GM19452 (cell line): ENCODE results near the gene CLEC1A.

Experiments
- ATAC-seq: cut with Tn5 transposase; IDR thresholded peaks from one replicate; pipeline ENCODE4 v1.9.1; 2021; ENCODE audit not compliant: unreplicated experiment

CLEC1A gene

DNA sequence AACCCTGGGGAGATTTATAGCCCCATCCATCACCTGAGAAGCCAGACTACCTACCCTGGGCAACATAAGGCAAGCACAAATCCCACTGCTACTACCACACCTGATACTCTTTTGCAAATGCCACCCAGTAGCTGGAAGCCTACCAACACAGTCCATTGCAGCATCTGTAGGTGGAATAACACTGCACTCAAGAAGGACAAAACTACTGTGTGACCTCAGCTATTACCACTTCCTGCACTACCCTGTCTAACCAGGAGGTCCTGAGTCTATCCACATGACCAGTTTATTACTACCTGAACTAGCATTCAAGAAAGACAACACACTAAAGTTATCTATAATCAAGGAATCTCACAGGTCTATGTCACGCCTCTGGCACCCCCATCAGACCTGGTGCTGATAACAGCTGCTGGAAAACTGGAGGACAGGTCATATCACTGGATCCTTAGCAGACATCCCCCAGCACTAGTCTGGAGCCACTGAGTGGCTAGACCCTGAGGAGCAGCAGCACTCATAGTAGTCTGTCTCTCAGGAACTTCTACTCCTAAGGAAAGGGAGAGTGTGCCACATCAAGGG is 2.9 kb upstream of the CLEC1A start:
- ATAC-seq: no peak

GRCh38 chr12:10101042-10101579 is 2.3 kb upstream of the CLEC1A start:
- no peak for ATAC-seq

DNA sequence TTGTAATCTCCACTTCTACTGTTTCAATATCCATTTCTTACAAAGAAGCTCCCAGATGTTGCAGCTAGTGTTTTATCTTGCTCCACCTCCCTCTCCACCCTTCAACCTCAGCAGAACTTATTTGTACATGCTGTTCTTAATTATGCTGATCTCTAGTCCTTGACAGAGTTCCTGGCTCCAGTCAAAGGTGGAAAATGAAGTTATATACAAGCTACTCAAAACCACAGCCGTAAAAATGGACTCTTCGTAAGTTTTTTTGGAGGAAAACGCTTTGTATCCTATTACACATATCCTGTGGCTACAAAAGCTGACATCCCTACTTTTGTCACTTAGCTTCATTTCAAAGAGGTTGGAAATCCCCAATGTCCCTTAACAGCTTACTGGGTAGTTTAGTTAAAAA is 1.3 kb downstream of the CLEC1A start:
- no peak for ATAC-seq

DNA sequence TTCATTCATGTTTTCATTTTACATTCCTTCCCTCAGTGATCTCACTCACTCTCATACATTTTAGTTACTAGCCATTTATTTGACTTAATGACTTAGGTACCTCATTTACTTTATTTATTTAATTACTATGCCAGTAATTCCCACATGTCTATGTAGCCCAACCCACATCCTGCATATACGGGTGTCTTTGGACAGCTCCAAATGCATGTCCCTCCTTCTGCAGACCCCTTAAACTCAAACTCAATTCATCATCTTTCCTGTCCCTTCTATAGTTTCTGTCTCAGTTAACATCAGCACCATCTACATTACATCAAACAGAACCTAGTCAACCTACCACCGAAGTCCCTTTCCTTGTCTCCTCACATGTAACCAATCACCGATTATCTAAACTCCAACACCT is 2.8 kb downstream of the CLEC1A start:
- ATAC-seq: no peak

DNA sequence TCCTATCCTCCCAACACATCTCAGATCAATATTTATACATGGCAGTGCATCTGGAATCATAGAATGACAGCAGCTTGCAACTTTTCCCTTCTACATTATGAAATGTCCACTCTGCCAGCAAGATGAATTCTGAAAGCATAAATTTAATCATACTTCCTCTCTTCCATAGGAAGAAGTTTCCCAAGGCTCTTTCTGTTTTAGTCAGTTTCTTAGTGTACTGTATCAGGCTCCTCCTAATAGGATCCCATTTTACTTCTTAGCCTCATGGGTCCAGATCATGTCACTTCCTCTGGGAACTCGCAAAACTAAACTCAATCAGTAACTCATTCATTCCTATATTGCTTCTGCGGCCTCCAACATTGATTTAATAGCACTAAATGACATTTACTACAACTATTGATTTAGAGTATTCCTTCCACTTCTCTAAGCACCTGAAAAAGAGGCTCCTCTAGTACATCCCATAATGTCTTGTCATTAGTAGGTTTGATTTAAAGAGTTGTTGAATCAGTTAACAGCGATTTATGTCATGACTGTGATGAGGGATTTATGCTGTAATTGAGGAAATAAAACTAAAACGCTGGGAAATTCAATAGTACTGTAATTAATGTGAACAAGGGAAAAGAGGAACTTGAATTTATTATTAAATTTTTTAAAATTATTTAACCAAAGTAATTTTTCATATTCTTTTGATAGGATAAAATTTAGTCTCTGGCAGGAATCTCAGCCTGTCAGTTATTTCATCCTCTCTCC is 4.0 kb downstream of the CLEC1A start:
- no peak for ATAC-seq

DNA sequence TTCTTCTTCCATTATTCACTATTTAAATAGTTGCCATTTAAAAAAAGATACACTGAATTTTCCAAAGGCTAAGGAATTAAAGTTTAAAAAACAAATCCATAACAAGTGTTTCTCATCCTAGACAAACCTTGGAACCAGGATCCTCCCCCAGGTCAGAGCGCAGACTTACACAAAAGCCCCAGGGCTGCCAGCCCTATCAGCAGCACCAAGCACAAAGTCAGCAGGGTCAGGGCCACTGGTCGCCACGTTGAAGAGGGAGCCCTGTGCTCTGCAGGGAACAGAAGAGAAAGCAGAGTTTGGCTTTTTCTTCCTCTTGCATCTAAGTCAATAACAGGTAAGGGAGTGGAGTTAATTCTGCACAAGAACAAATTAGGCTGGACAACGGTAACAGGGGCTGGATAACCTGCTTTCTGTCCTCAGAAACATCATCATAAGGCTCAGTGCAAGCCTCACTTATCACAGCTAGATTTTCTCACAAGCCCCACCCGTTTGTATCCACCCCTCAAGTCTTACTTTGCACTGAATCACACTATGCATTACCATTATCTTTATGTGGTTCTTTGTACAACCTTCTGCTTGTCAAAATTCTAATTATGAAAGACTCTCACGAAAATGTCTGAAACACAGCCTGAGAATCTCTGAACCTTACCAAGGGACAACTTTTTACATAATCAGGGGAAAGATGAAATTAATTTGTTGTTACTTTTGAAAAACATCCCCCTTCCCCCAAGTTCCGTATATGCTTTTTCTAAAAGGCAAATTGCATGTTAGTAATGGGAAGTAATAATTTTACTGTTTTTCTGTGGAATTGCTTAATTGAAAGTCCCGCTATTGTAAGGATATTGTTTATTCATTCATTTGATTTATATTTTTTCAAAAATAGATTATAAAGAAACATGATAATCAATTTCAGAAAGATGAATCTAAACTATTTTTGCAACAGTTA is 9.6 kb downstream of the CLEC1A start:
- ATAC-seq: no peak

DNA sequence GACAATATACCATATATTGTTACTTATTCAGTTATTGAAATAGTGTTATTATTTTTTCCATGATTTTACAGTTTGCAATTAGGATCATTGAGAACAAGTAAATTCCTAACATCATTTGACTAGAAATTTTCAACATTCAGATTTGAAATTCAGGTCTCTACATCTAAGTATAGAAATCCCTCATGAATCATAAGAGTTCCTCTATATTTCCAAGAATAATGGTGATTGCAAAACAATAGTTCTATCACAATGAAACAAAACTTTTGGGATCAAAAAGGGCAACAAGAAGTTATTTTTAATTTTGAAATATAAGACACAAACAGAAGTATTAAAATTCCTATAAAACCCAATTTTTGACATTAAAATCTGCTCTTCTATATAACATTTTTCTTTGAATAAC is 10.8 kb downstream of the CLEC1A start:
- ATAC-seq: no peak

DNA sequence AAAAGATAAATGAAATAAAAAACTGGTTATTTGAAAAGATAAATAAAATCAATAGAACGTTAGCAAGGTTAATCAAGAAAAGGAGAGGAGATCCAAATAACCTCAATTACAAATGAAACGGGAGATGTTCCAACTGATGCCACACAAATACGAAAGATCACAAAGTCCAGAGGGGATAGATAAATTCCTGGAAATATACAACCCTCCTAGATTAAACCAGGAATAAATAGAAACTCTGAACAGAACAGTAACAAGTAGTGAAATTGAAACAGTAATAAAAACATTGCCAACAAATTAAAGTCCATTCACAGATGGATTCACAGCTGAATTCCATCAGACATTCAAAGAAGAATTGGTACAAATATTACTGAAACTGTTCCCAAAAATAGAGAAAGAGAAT is 12.4 kb downstream of the CLEC1A start:
- ATAC-seq: no peak

GRCh38 chr12:10084733-10085132 is 14.1 kb downstream of the CLEC1A start:
- no peak for ATAC-seq

GRCh38 chr12:10082117-10082874 is 16.5 kb downstream of the CLEC1A start:
- ATAC-seq: no peak

DNA sequence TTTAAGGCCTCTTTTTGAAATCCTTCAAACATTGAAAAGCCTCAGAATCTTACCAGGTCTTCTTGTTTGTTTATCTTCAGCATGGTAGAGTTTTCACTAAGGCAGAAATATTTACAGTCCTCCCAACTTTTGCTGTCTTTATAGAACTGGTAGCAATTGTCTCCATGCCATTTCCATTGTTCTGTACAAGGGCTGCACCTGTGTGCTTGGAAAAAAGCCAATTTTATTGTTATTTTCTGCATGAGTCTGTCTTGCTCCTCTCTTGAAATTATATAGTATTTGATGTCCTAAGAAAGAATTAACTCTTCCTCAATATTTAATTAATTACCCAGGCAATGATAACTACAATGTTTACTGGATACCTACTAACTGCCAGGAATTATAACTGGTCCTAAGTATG is 23.3 kb downstream of the CLEC1A start:
- no peak for ATAC-seq

- no peak for ATAC-seq
Observed at GRCh38 chr12:10073261-10073660, 25.5 kb downstream of the CLEC1A start.

- no peak for ATAC-seq
Observed at GRCh38 chr12:10072131-10072530, 26.7 kb downstream of the CLEC1A start.

- ATAC-seq: no peak
Observed at GRCh38 chr12:10070380-10070779, 28.4 kb downstream of the CLEC1A start.

- no peak for ATAC-seq
Observed at GRCh38 chr12:10069976-10070375, 28.8 kb downstream of the CLEC1A start.

DNA sequence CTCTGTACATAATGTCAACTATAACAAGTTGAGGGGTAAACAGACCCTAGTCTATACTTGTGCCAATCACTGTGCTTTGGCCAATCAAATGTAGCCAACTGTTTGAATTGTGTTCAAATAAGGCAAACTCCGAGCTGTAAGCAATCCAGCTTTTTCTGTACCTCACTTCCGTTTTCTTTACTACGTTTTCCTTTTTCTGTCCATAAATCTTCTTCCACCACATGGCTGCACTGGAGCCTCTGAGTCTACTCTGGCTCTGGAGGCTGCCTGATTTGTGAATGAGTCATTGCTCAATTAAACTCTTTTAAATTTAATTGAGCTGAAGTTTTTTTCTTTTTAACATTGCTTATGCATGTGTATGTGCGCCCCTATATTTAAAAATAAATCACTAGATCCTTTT is 29.7 kb downstream of the CLEC1A start:
- no peak for ATAC-seq

DNA sequence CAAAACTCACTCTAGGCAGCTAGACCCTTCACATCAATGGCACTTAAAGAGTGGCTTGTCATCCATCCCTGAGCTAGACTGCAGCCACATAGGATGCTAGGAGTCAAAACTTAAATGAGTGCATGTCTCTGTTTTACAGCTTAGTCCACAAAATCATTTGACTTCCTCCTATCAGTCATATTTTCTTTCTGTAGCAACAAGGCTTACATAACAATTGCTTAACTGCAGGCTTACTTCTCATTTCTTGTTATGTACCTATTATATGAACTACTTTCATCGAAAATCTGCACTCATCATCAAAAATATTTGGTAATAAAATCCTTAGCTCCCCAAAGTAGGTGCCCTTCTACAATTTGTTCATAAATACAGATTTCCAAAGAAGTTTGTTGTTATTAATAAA is 30.1 kb downstream of the CLEC1A start:
- no peak for ATAC-seq

GRCh38 chr12:10067942-10068341 is 30.8 kb downstream of the CLEC1A start:
- no peak for ATAC-seq

GRCh38 chr12:10067264-10067663 is 31.5 kb downstream of the CLEC1A start:
- ATAC-seq: no peak

DNA sequence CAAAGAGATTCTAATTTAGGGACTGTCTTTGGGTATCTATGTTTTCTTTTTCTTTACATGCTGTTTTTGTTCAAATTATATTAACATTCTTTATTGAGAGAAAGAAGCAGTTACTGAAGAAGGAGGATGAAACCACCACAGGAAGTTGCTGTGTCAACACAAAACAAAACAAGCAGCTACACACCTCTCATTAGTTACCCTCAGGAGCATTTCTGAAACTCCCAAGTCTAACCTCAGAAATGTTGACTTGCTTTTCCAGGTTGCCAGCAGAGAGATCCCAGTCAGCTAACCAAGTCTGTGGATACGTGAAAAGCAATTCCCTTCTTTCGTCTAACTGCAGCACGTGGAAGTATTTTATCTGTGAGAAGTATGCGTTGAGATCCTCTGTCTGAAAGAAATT is 33.5 kb downstream of the CLEC1A start:
- ATAC-seq: no peak

DNA sequence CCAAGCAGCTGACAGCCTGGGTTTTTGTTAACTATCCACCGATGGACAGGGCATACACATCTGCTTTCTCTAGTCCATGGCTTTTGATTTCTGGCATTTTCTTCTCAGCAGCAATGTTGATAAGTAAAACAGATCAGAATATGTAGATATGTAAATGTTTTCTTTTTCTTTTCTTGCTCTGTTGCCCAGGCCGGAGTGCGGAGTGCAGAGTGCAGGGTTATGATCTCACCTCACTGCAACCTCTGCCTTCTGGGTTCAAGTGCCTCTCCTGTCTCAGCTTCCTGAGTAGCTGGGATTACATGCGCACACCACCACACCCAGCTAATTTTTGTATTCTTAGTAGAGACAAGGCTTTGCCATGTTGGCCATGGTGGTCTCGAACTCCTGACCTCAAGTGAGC is 40.4 kb downstream of the CLEC1A start:
- no peak for ATAC-seq
